CD14-positive monocyte (primary cell): ENCODE data around the gene ELOA. TPM values are rescaled to one million over a fixed set of nuclear protein-coding genes. Genes with fewer than 3 reads are reported as not detected.

Source experiments
- DNase-seq, 3 donors: peaks; one replicate each; pipeline ENCODE4 v3.0.0-alpha.2; 2011 to 2022
- H2AFZ ChIP-seq: 2 replicates; pipeline ENCODE4 v1.6.0; 2012; ENCODE audit warnings: mild to moderate bottlenecking, low read depth, low read length, inconsistent platforms; ENCODE audit not compliant: insufficient read depth, poor library complexity, severe bottlenecking
- H3K27ac ChIP-seq, 2 donors: 1 replicate in 1 of 2; 2 replicates in 1 of 2; pipeline ENCODE4 v1.5.1; 2012 to 2013; ENCODE audit warnings: low read length in 2 of 2, control low read depth in 1 of 2, inconsistent platforms in 1 of 2, low read depth in 1 of 2, mild to moderate bottlenecking in 1 of 2
- H3K27me3 ChIP-seq, 2 donors: one replicate each; pipeline versions ENCODE4 v1.6.0 to v1.6.1; 2011 to 2013; ENCODE audit warnings: low read length in 2 of 2; ENCODE audit not compliant: control insufficient read depth in 2 of 2, insufficient read depth in 2 of 2
- H3K36me3 ChIP-seq, 2 donors: replicated peaks in 1 of 2; 1 replicate in 1 of 2; 2 replicates in 1 of 2; pipeline versions ENCODE4 v1.5.1 to v1.6.1; 2012 to 2013; ENCODE audit warnings: low read length in 2 of 2, control low read depth in 1 of 2, inconsistent platforms in 1 of 2, mild to moderate bottlenecking in 1 of 2; ENCODE audit not compliant: insufficient read depth in 2 of 2, control insufficient read depth in 1 of 2
- H3K4me1 ChIP-seq, 2 donors: 1 replicate in 1 of 2; 2 replicates in 1 of 2; pipeline versions ENCODE4 v1.5.1 to v1.6.1; 2012 to 2013; ENCODE audit warnings: low read length in 2 of 2, control low read depth in 1 of 2, inconsistent platforms in 1 of 2, mild to moderate bottlenecking in 1 of 2, moderate library complexity in 1 of 2; ENCODE audit not compliant: insufficient read depth in 2 of 2, control insufficient read depth in 1 of 2
- H3K4me2 ChIP-seq: replicated peaks from 2 replicates; pipeline ENCODE3; 2012; ENCODE audit warnings: low read length, moderate library complexity, mild to moderate bottlenecking; ENCODE audit not compliant: poor library complexity, severe bottlenecking; ENCODE audit errors: extremely low read depth
- H3K4me3 ChIP-seq, 3 experiments: fragments of 200-600 bp in 1 of 3; sonication (generic) in 1 of 3; replicated peaks in 1 of 3; 1 replicate in 2 of 3; 2 replicates in 1 of 3; pipeline ENCODE4 v1.5.1; 2011 to 2013; ENCODE audit warnings: low read length in 3 of 3, mild to moderate bottlenecking in 3 of 3, control low read depth in 2 of 3, low read depth in 2 of 3, inconsistent platforms in 1 of 3, moderate library complexity in 1 of 3
- H3K79me2 ChIP-seq: 2 replicates; pipeline ENCODE4 v1.6.0; 2012; ENCODE audit warnings: mild to moderate bottlenecking, control low read depth, inconsistent platforms, low read length, moderate library complexity; ENCODE audit not compliant: insufficient read depth
- H3K9ac ChIP-seq: 2 replicates; pipeline ENCODE4 v1.6.0; 2017; ENCODE audit warnings: low read length, mild to moderate bottlenecking; ENCODE audit not compliant: insufficient read depth, poor library complexity, severe bottlenecking
- H3K9me3 ChIP-seq, 2 donors: replicated peaks in 1 of 2; 1 replicate in 1 of 2; 2 replicates in 1 of 2; pipeline versions ENCODE4 v1.5.1 to v1.6.1; 2012 to 2013; ENCODE audit warnings: low read length in 2 of 2, control low read depth in 1 of 2; ENCODE audit not compliant: control insufficient read depth in 1 of 2, insufficient read depth in 1 of 2
- H4K20me1 ChIP-seq: 2 replicates; pipeline ENCODE4 v1.6.0; 2012; ENCODE audit warnings: mild to moderate bottlenecking, low read length, control low read depth, moderate library complexity; ENCODE audit not compliant: insufficient read depth
- H3K27ac Mint-ChIP-seq, 7 donors: one replicate each; pipeline ENCODE4 v1.8.0; 2020; ENCODE audit warnings: mild to moderate bottlenecking in 7 of 7, mixed read lengths in 7 of 7, moderate library complexity in 6 of 7, inconsistent platforms in 2 of 7
- H3K27me3 Mint-ChIP-seq, 3 donors: one replicate each; pipeline ENCODE4 v1.8.0; 2021 to 2022; ENCODE audit warnings: low read depth in 3 of 3, mild to moderate bottlenecking in 3 of 3, mixed read lengths in 3 of 3, moderate library complexity in 3 of 3, inconsistent platforms in 1 of 3
- H3K36me3 Mint-ChIP-seq, 2 donors: one replicate each; pipeline ENCODE4 v1.8.0; 2020; ENCODE audit warnings: mixed read lengths in 2 of 2, inconsistent platforms in 1 of 2, mild to moderate bottlenecking in 1 of 2
- H3K4me1 Mint-ChIP-seq: one replicate; pipeline ENCODE4 v1.8.0; 2020; ENCODE audit warnings: mild to moderate bottlenecking, mixed read lengths
- H3K4me3 Mint-ChIP-seq, 2 donors: one replicate each; pipeline ENCODE4 v1.8.0; 2020; ENCODE audit warnings: mild to moderate bottlenecking in 2 of 2, mixed read lengths in 2 of 2, moderate library complexity in 1 of 2
- H3K9me3 Mint-ChIP-seq, 7 donors: one replicate each; pipeline ENCODE4 v1.8.0; 2020 to 2022; ENCODE audit warnings: mixed read lengths in 7 of 7, mild to moderate bottlenecking in 6 of 7, moderate library complexity in 6 of 7, inconsistent platforms in 2 of 7
- WGBS: methylation state at CpG from one replicate; pipeline ENCODE4 v1.1.5; 2013; ENCODE audit warnings: missing lambda C conversion rate; ENCODE audit not compliant: insufficient coverage; 5-methylcytosine and 5-hydroxymethylcytosine counted together
- intact Hi-C, 2 donors: fragments of 100-400 bp; cut with micrococcal nuclease; formaldehyde crosslinking; loops; one replicate each; pipeline versions ENCODE4 v1.15.0 to v1.15.1; 2023
- polyA plus RNA-seq, 3 donors: library from polyadenylated mRNA; depleted of rRNA in 1 of 3; unstranded in 2 of 3; stranded (reverse) in 1 of 3; fragments of 300-500 nt in 2 of 3; fragments of >200 nt in 1 of 3; fragmentation: Illumina TruSeq in 2 of 3; gene quantifications; 1 replicate in 2 of 3; 2 replicates in 1 of 3; pipeline ENCODE4 v1.2.3, GENCODE V29; 2012 to 2021
- TF ChIP-seq, protein P1 (sequence below): fragments of 200-600 bp; IDR thresholded peaks from one replicate; pipeline ENCODE4 v1.8.0; 2022; ENCODE audit warnings: antibody characterized with exemption, mild to moderate bottlenecking

ELOA gene
- polyA plus RNA-seq, 3 donors: 25.4 to 31.2 (median 28.7) TPM

DNA sequence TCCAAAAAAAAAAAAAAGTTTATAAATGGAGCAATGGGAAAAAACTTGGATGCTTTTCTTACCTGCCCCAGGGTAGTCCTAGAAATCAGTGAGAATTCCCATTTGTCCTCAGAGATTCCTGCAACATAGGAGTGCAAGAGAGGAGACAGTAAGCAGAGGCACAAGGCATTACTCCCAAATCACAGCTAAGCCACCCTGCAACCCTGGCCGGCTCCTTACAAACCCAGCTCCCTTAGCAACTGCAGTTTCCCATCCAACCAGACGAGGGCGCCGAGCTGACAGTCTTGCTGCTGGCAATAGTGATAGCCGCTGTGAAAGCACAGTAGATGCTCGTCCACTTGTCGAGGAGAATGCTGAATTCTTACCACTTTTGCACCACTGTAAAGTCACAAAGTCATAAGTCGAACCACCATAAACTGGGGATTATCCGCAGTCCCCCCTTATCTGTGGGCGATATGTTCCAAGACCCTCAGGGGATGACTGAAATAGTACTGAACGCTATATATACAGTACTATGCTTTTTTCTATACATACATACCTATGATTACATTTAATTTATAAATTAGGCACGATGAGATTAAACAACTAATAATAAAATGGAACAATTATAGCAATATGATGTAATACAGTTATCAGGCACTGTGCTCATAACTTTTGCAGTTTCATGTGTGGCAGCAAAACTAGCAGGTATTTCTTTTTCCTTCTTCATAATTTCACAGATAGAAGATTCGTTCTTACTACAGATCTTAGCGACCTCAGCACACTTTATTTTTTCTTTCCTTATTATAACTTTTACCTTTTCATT is 29.0 kb downstream of the ELOA start:
- peaks cover 0 to 2% (median 0%) of the 10 kb centered on the region in 7 donors for H3K9me3 Mint-ChIP-seq
- peak overlapping the region; percentile 29 for H3K4me2 ChIP-seq
- H3K9ac ChIP-seq: no peak overlapping the region
- peaks cover 11 to 21% of the 10 kb centered on the region in 2 donors for H3K36me3 Mint-ChIP-seq
- WGBS: 8% methylated on average over 9 of the region's 14 CpGs
- peak; percentile 62 to 85 (median 75) for DNase-seq
- H3K27me3 Mint-ChIP-seq: no peaks in the 10 kb centered on the region
- no peaks in the 10 kb centered on the region for H3K27me3 ChIP-seq
- peaks cover 4% of the 10 kb centered on the region for H3K4me1 Mint-ChIP-seq
- H3K27ac Mint-ChIP-seq: no peak overlapping the region
- no peaks in the 10 kb centered on the region for H4K20me1 ChIP-seq
- no peak overlapping the region for H3K4me3 Mint-ChIP-seq
- peaks cover under 1 to 5% of the 10 kb centered on the region in 2 donors for H3K4me1 ChIP-seq
- no peak overlapping the region for H2AFZ ChIP-seq
- H3K9me3 ChIP-seq: no peaks in the 10 kb centered on the region
- no peak overlapping the region for H3K27ac ChIP-seq
- TF ChIP-seq, protein P1, sequence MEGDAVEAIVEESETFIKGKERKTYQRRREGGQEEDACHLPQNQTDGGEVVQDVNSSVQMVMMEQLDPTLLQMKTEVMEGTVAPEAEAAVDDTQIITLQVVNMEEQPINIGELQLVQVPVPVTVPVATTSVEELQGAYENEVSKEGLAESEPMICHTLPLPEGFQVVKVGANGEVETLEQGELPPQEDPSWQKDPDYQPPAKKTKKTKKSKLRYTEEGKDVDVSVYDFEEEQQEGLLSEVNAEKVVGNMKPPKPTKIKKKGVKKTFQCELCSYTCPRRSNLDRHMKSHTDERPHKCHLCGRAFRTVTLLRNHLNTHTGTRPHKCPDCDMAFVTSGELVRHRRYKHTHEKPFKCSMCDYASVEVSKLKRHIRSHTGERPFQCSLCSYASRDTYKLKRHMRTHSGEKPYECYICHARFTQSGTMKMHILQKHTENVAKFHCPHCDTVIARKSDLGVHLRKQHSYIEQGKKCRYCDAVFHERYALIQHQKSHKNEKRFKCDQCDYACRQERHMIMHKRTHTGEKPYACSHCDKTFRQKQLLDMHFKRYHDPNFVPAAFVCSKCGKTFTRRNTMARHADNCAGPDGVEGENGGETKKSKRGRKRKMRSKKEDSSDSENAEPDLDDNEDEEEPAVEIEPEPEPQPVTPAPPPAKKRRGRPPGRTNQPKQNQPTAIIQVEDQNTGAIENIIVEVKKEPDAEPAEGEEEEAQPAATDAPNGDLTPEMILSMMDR: peak; percentile 88
- no peak overlapping the region for H3K4me3 ChIP-seq
- H3K36me3 ChIP-seq: peaks cover 0 to 14% of the 10 kb centered on the region in 2 donors
- H3K79me2 ChIP-seq: peaks cover 11% of the 10 kb centered on the region
- intact Hi-C loops: loop anchor here (2.0 to 5.0 kb wide), 3 partner anchors 40 to 150 kb away; no protein-coding TSS in a partner anchor

DNA sequence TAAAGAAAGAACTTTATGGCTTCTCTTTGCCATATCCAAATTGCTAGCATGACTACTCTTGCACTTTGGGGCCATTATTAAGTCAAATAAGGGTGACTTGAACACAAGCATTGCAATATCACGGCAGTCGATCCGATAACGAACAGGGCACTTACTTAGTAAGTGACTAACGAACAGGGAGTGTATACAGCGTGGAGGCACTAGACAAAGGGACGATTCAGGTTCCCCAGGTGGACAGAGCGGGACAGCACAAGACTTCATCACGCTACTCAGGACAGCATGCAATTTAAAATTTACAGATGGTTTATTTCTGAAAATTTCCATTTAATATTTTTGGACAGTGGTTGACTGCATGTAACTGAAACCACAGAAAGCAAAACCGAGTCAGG is 29.6 kb downstream of the ELOA start:
- Histone ChIP-seq H3K36me3 (peaks cover 0 to 9% of the 10 kb centered on the region in 2 donors), H2AFZ (no peak overlapping the region), H4K20me1 (no peaks in the 10 kb centered on the region), H3K79me2 (peaks cover 17% of the 10 kb centered on the region), H3K4me2 (no peak overlapping the region), H3K9me3 (no peaks in the 10 kb centered on the region), H3K4me1 (peaks cover 7 to 11% of the 10 kb centered on the region in 2 donors), H3K27me3 (no peaks in the 10 kb centered on the region), H3K27ac (no peak overlapping the region), H3K4me3 (no peak overlapping the region), H3K9ac (no peak overlapping the region)
- TF ChIP-seq, protein P1: no peak
- H3K4me3 Mint-ChIP-seq: no peak overlapping the region
- peak overlapping the region in 1 of 7 donors; percentile 14 for H3K27ac Mint-ChIP-seq
- H3K36me3 Mint-ChIP-seq: peaks cover 11 to 18% of the 10 kb centered on the region in 2 donors
- DNase-seq: no peak
- intact Hi-C loops: loop anchor here (2.0 to 5.0 kb wide), 3 partner anchors 39 to 149 kb away; no protein-coding TSS in a partner anchor
- WGBS: 98% methylated on average over 9 of the region's 10 CpGs
- H3K27me3 Mint-ChIP-seq: no peaks in the 10 kb centered on the region
- peaks cover 0 to 2% (median 0%) of the 10 kb centered on the region in 7 donors for H3K9me3 Mint-ChIP-seq
- peaks cover 10% of the 10 kb centered on the region for H3K4me1 Mint-ChIP-seq
